Measurements from ENCODE around the gene RBCK1. TPM values are rescaled to one million over a fixed set of nuclear protein-coding genes. Genes with fewer than 3 reads are reported as not detected.

RBCK1 gene
- total and polyA plus RNA-seq, 9 of the 15 experiments (the other 6 are each of a cell fraction or from before 2014, with no cell fraction given) = 5.9 to 59.3 (median 26.5) TPM

GRCh38 chr20:370977-371754, 36.9 kb upstream of the RBCK1 start (continued):
- no peak for TF ChIP-seq TFE3 (CRISPR knock-in tag; IDR thresholded peaks at IDR 0.05)
- TF ChIP-seq GATAD2A (IDR thresholded peaks at IDR 0.05) = no peak
- no peak for TF ChIP-seq CBFB (CRISPR knock-in tag; IDR thresholded peaks at IDR 0.05)
- no peak for TF ChIP-seq RBM25 (IDR thresholded peaks at IDR 0.05; ENCODE audit: low read depth, low read length, severe bottlenecking)
- TF ChIP-seq KDM5B (IDR thresholded peaks at IDR 0.05; ENCODE audit: insufficient replicate concordance, low read depth, low read length) = peak; percentile 8
- no peak for TF ChIP-seq U2AF1 (optimal IDR thresholded peaks at IDR 0.05; ENCODE audit: low read depth, low read length)
- TF ChIP-seq SOX6 (IDR thresholded peaks at IDR 0.05) = no peak
- TF ChIP-seq KAT7 (CRISPR knock-in tag; IDR thresholded peaks at IDR 0.05; ENCODE audit: borderline replicate concordance) = no peak
- no peak for TF ChIP-seq ZNF780A (CRISPR knock-in tag; IDR thresholded peaks at IDR 0.05)
- TF ChIP-seq JUND (IDR thresholded peaks at IDR 0.05; ENCODE audit: borderline replicate concordance, low read depth, low read length) = peak; percentile 60
- no peak; the same call in 2 of the 3 replicates for TF ChIP-seq JUND (tag; IDR thresholded peaks at IDR 0.05; ENCODE audit: borderline replicate concordance, low read depth, low read length)
- no peak for TF ChIP-seq PATZ1 (CRISPR knock-in tag; IDR thresholded peaks at IDR 0.05; ENCODE audit: borderline replicate concordance)
- TF ChIP-seq ZBTB8A (IDR thresholded peaks at IDR 0.05; ENCODE audit: partially characterized antibody) = no peak
- no peak for TF ChIP-seq RBM17 (IDR thresholded peaks at IDR 0.05; ENCODE audit: borderline replicate concordance, low read depth, low read length)
- no peak for TF ChIP-seq CCNT2 (IDR thresholded peaks at IDR 0.05; ENCODE audit: borderline replicate concordance, extremely low read depth, insufficient read length, low read depth, low read length)
- TF ChIP-seq ZNF830 (CRISPR knock-in tag; IDR thresholded peaks at IDR 0.05) = no peak
- no peak for TF ChIP-seq SRSF9 (IDR thresholded peaks at IDR 0.05; ENCODE audit: borderline replicate concordance, low read depth, low read length)
- no peak for TF ChIP-seq CEBPB (tag; IDR thresholded peaks at IDR 0.05)
- no peak for TF ChIP-seq ZNF347 (CRISPR knock-in tag; IDR thresholded peaks at IDR 0.05; ENCODE audit: low read depth)
- no peak for TF ChIP-seq KDM1A (IDR thresholded peaks at IDR 0.05)
- no peak for TF ChIP-seq CC2D1A (IDR thresholded peaks at IDR 0.05)
- no peak for TF ChIP-seq GTF3C2 (IDR thresholded peaks at IDR 0.05; ENCODE audit: borderline replicate concordance, extremely low read depth, insufficient read length)
